MM.1S (cell line): Measurements from ENCODE around the gene TSPAN5.

Source experiments
- CTCF ChIP-seq: fragments of 300-600 bp; sonication (generic); IDR thresholded peaks from 2 replicates; pipeline ENCODE4 v1.5.1; 2016; ENCODE audit warnings: antibody characterized with exemption, low read length, mixed read lengths
- EZH2phosphoT487 ChIP-seq: fragments of 300-600 bp; sonication (generic); IDR thresholded peaks from 2 replicates; pipeline ENCODE4 v1.6.1; 2018; ENCODE audit warnings: antibody characterized with exemption, low read length

- TF ChIP-seq CTCF (no peak), EZH2phosphoT487 (no peak)
These were observed 738 bp upstream of the TSPAN5 start for GRCh38 chr4:98659106-98659592.
